ENCODE data around the gene MARCHF2.

DNA sequence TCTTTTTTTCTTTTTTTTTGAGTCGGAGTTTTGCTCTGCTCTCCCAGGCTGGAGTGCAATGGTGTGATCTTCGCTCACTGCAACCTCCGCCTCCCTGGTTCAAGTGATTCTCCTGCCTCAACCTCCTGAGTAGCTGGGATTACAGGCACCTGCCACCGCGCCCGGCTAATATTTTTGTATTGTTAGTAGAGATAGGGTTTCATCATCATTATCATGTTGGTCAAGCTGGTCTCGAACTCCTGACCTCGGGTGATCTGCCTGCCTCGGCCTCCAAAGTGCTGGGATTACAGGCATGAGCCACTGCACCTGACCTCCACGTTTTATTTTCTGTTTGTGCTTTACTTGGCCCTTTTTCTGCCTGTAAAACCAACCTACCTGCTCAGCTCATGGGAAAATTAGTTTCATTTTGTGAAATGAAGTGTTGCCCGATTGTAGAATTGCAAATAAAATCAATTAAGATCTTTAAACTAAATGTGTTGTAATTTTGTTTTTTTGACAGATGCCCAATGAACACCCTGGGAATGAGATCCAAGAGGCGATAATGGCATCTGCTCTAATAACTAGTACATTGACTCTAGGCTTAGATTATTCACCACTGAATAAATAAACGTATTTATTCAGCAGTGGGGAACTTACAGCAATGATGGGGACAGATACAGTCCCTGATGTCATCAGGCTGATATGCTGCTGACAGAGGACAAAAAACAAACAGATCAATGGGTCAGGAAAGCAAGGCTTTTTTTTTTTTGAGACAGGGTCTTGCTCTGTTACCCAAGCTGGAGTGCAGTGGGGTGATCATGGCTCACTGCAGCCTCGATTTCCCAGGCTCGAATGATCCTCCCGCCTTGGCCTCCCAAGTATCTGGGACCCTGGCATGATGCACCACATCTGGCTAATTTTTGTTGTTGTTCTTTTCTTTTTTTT, 25.2 kb upstream of the MARCHF2 start:
- TF ChIP-seq ZNF561 (tag by site-specific recombination; IDR thresholded peaks at IDR 0.05; ENCODE audit: borderline replicate concordance) (no peak), REST (tag by site-specific recombination; IDR thresholded peaks at IDR 0.05) (no peak), ZNF555 (tag by site-specific recombination; conservative IDR thresholded peaks at IDR 0.05) (no peak), CTCF (tag by site-specific recombination; IDR thresholded peaks at IDR 0.05) (no peak), ZNF548 (tag by site-specific recombination; IDR thresholded peaks at IDR 0.05) (no peak), ZFP41 (tag by site-specific recombination; IDR thresholded peaks at IDR 0.05; ENCODE audit: borderline replicate concordance) (no peak), ZNF169 (tag by site-specific recombination; IDR thresholded peaks at IDR 0.05) (no peak), ZNF274 (IDR thresholded peaks at IDR 0.05; ENCODE audit: low read length) (no peak), ZNF274 (tag by site-specific recombination; IDR thresholded peaks at IDR 0.05; ENCODE audit: borderline replicate concordance) (no peak), SETDB1 (IDR thresholded peaks at IDR 0.05; ENCODE audit: insufficient read length, low read length) (no peak), ZFP37 (tag by site-specific recombination; IDR thresholded peaks at IDR 0.05) (no peak)
